Activated CD4-positive, CD25-positive, alpha-beta regulatory T cell (primary cell): ENCODE data around the gene LY6G5C.
A peak's percentile ranks its signal among the peaks of the same experiment; 100 is the strongest.

Source experiments
- DNase-seq, 4 experiments: peaks; one replicate each; lab custom pipeline; 2025; lab: John Stamatoyannopoulos, UW

Gene LY6G5C, protein sequence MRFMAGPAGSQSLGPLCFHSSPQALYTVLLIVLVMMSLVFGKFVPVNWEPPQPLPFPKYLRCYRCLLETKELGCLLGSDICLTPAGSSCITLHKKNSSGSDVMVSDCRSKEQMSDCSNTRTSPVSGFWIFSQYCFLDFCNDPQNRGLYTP

GRCh38 chr6:31680226-31681134, at the start of gene LY6G5C:
Gene LY6G5C (minus strand): TSS chr6:31681067. CDS start chr6:31680373, 694 bp downstream.
- DNase-seq, result peak; percentile 12 to 31 (median 30)

DNA sequence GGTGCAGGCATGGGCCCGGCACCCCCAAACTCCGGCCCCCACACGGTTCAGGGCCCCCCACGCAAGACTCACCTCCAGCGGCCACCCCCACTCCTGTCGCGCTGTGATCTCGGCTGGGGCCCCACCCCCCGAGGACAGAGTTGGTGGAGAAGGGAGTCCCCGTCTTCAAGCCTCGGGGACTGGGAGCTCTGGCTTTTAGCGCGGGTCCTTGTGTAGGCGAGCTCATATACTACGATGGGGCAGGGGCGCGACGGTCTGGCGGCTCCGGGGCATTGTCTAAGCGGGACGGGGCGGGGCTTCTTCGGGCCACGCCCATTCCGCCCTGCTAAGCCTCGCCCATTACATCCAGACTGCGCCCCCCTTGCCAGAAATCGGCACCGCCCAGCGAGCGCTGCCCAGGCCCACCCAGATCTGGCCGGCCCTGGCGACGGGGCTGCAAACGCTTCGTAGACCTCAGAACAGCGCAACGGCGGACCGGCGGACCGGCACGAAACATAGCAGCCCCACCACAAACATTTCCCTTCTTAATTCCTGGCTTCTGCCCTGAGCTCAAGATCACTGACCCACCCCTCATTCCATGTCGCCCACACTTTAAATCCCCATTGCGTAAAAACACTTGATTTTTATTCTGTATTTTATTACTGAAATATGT, 49.2 kb upstream of the LY6G5C start:
- peak; percentile 28 to 56 (median 34) for DNase-seq

DNA sequence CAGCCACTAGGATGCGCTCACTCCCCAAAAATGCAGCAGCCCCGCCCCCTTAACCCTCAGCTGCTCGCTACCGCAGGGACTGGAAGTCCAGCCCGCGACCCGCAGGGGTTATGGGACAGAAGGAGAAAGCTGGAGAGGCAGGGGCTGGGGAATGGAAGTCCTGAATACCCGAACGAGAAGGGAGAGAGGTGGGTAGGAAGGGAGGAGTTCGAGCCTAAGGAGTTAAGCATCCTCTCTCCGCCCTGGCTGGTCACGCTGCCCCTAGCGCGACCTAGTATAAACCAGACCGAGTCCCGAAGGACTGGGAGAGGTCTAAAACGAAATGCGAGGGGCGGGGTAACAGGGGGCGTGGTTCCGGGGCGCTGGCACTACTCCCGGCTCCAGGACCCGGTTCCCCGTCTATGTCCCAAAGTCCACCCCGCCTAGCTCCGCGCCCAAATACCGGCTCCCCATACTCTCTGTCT, 48.7 kb upstream of the LY6G5C start:
- DNase-seq, result peak; percentile 57 to 66 (median 62)

- no peak for DNase-seq
Observed at GRCh38 chr6:31728767-31729514, 48.1 kb upstream of the LY6G5C start, which contains the start of gene DDAH2. Gene DDAH2 (minus strand): TSS chr6:31729299. CDS start chr6:31729161, 138 bp downstream.

GRCh38 chr6:31727717-31728671, 47.1 kb upstream of the LY6G5C start:
- no peak for DNase-seq

GRCh38 chr6:31727034-31727716, 46.3 kb upstream of the LY6G5C start:
- DNase-seq, result no peak

GRCh38 chr6:31725502-31726350, 44.9 kb upstream of the LY6G5C start:
- no peak for DNase-seq

GRCh38 chr6:31723980-31724691, 43.3 kb upstream of the LY6G5C start:
- DNase-seq, result no peak

DNA sequence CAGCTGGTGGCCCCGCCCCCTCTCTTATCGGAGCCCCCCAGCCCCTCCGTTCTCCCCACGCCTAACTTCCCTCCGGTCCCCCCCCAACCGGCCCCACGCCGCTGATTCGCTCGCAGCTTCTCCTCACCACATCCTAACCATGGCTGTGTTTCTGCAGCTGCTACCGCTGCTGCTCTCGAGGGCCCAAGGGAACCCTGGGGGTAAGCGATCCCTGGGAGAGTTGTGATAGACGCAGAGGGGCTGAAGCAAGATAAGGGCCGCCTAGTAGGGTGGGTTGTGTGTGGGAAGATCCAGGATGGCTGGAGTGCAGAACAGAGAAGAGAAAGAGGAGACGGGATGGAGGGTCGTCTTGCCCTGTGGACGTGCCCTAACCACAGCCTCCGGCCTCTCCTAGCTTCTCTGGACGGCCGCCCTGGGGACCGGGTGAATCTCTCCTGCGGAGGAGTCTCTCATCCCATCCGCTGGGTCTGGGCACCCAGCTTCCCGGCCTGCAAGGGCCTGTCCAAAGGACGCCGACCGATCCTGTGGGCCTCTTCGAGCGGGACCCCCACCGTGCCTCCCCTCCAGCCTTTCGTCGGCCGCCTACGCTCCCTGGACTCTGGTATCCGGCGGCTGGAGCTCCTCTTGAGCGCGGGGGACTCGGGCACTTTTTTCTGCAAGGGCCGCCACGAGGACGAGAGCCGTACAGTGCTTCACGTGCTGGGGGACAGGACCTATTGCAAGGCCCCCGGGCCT, 42.5 kb upstream of the LY6G5C start, which contains the start of gene MPIG6B:
Gene MPIG6B, plus strand, starts transcription at position 129 of the 735 bp plus-strand sequence. Its CDS starts 11 bp downstream, at position 140.
- DNase-seq, result no peak

DNA sequence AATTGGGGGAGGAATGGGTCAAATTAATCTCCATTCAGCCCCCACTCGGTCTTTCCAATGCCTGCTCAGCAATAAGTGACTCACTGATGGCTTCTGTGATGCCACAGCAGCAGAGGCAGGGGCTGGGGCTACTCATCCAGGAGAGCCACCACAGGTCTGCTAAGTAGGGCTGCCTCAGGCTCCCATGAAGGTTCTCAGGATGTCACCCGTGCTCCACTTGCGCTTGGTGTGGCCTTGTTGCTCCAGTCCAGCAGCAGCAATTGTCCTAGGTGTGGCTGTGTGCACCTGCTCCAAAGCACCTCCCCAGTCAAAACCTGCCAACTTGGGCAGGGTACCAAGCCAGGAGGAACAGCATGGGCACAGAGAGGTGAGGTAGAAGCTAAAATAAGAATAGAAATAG, 41.3 kb upstream of the LY6G5C start:
- DNase-seq, result no peak

DNA sequence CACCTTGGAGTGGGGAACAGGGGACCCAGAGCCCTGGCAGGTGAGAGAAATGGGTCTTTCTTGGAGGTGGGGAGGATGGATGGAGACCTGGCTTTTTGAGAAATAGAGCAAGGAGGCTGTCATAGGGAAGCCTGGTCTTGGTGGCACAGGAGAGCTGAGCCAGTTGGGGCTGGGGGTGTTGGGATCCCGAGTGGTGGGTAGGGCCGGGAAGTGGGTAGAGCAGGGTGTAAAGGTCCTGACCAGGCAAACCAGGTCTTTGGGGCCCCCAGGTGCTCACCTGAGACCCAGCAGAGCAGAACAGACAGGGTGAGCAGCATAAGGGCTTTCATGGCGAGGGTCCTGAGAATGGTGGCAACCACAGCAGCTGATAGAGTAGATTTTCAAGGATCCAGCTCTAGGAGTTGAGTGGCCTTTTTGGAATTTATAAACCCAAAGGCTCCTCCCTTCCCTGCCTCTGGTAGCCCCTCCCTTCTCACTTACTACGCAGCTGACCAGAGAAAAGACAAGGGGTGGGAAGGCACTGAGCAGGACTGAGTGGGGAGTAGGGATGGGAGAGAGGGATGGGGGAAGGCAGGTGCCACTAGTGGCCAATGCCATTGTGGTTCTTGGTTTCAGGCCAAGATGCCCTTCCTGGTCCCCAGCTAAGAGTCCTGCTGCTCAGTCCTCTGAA, 40.6 kb upstream of the LY6G5C start, which contains the start of gene LY6G6C:
Gene LY6G6C, minus strand, starts transcription at position 396 of the 670 bp plus-strand sequence. Its CDS starts 67 bp downstream, at position 329.
- DNase-seq, result no peak

- DNase-seq, result no peak
Observed at GRCh38 chr6:31720196-31720770, 39.4 kb upstream of the LY6G5C start.

- no peak for DNase-seq
Observed at GRCh38 chr6:31719001-31719400, 38.1 kb upstream of the LY6G5C start.

DNA sequence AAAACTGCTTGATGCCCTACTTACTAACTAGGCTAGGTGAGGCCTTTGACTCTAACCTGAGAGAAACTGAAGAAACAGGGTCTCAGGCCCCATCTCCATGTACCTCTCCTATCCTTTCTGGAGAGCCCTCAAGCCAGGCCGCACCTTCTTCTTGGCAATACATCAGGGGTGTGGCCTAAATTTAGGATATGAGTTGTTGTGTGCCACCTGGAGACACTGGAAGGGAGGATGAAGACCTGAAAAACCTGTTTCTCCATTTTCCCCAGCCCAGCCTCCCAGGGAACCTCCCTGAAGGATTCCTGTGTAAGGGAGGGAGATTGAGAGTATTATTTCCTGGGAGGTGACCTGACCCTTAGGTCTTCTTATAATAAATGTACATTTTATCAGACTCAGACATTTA, 37.4 kb upstream of the LY6G5C start:
- no peak for DNase-seq

GRCh38 chr6:31717499-31718222, 36.8 kb upstream of the LY6G5C start:
- no peak for DNase-seq
